ENCODE results near the gene EFNA4. TPM values are rescaled to one million over a fixed set of nuclear protein-coding genes. Genes with fewer than 3 reads are reported as not detected.

Gene EFNA4
- total RNA-seq, 1 experiment from 2014 or later = 9.8 TPM

- H3K4me3 ChIP-seq (replicated peaks in 1 of 2; ENCODE audit: low read depth in 1 of 2, low read length in 2 of 2) = no peak overlapping the region
- ATAC-seq = no peak
- ChIA-PET POLR2A (no interaction called here), CTCF (interaction anchor here (1.1 to 1.7 kb wide), 2 partner anchors 21 to 27 kb away, joined by 3 to 7 read pairs; partner anchors contain the start of gene ADAM15), RAD21 (ENCODE audit: low non-redundant PET in 1 of 2, low total read pairs in 2 of 2, uncharacterized antibody in 2 of 2, unreplicated experiment in 2 of 2) (no interaction called here)
- no peaks in the 10 kb centered on the region for H4K20me1 ChIP-seq (ENCODE audit: insufficient read depth)
- H3K27ac ChIP-seq (ENCODE audit: low read depth, low read length) = no peak overlapping the region
- no peaks in the 10 kb centered on the region for H3K36me3 ChIP-seq (ENCODE audit: control insufficient read depth in 1 of 2, insufficient read depth in 2 of 2, low read length in 2 of 2)
- H3K27me3 ChIP-seq (ENCODE audit: insufficient read depth, low read length) = no peaks in the 10 kb centered on the region
- H3K4me2 ChIP-seq (ENCODE audit: low read length) = no peak overlapping the region
- no peak overlapping the region for H2AFZ ChIP-seq (ENCODE audit: low read depth, low read length, poor library complexity, severe bottlenecking)
- H3K9ac ChIP-seq (ENCODE audit: low read length) = no peak overlapping the region
- no peaks in the 10 kb centered on the region for H3K9me2 ChIP-seq (ENCODE audit: insufficient read depth)
- peaks cover 28 to 60% of the 10 kb centered on the region in 2 experiments for H3K4me1 ChIP-seq (ENCODE audit: control insufficient read depth in 1 of 2, insufficient read depth in 2 of 2, low read length in 2 of 2)
- no peaks in the 10 kb centered on the region for H3K79me2 ChIP-seq (ENCODE audit: insufficient read depth, low read length)
- BruUV-seq (replicated peaks) = no TSS peak
- DNase-seq (ENCODE audit: low read depth, low spot score) = no peak
- intact Hi-C loops (cut with micrococcal nuclease) = no loop called here
- H3K9me3 ChIP-seq (ENCODE audit: control insufficient read depth in 1 of 2, insufficient read depth in 1 of 2, low read depth in 1 of 2, low read length in 2 of 2) = no peaks in the 10 kb centered on the region
- TF ChIP-seq ELF1 (IDR thresholded peaks at IDR 0.05; ENCODE audit: borderline replicate concordance, low read depth) = no peak
- TF ChIP-seq SIN3A (IDR thresholded peaks at IDR 0.05; ENCODE audit: low read depth) = no peak
- no peak for TF ChIP-seq POLR2AphosphoS5 (IDR thresholded peaks at IDR 0.05; ENCODE audit: low read depth, low read length)
- TF ChIP-seq EGR1 (IDR thresholded peaks at IDR 0.05; ENCODE audit: low read depth) = no peak
- no peak for TF ChIP-seq RAD21 (IDR thresholded peaks at IDR 0.05; ENCODE audit: low read depth)
- TF ChIP-seq MAX (IDR thresholded peaks at IDR 0.05) = no peak
- TF ChIP-seq JUND (IDR thresholded peaks at IDR 0.05) = no peak
- TF ChIP-seq CTCF (IDR thresholded peaks at IDR 0.05 in 2 of 3, conservative IDR thresholded peaks at IDR 0.05 in 1 of 3; ENCODE audit: borderline replicate concordance in 1 of 3, insufficient read depth in 1 of 3, low read depth in 2 of 3, low read length in 2 of 3) = no peak
- no peak for TF ChIP-seq POLR2A (IDR thresholded peaks at IDR 0.05; ENCODE audit: borderline replicate concordance, extremely low read depth, insufficient read depth, insufficient read length)
- no peak for TF ChIP-seq ZBTB33 (IDR thresholded peaks at IDR 0.05; ENCODE audit: extremely low read depth, insufficient replicate concordance, low read length)
- no peak for TF ChIP-seq SP1 (IDR thresholded peaks at IDR 0.05; ENCODE audit: low read depth)
- TF ChIP-seq SRF (IDR thresholded peaks at IDR 0.05; ENCODE audit: low read depth) = no peak
- TF ChIP-seq EZH2 (IDR thresholded peaks at IDR 0.05) = no peak
- no peak for TF ChIP-seq FOSL1 (IDR thresholded peaks at IDR 0.05; ENCODE audit: low read depth)
These were observed 39.9 kb upstream of the EFNA4 start for GRCh38 chr1:155023627-155024026.
